Measurements from ENCODE around the gene SYNRG. TPM values are rescaled to one million over a fixed set of nuclear protein-coding genes. Genes with fewer than 3 reads are reported as not detected.
A peak's percentile ranks its signal among the peaks of the same experiment; 100 is the strongest.

SYNRG gene
- total and polyA plus RNA-seq, 2 of the 13 experiments (the other 11 are each of a cell fraction or from before 2014, with no cell fraction given), result 7.3 to 8.7 TPM

- TF ChIP-seq DMTF1 (CRISPR knock-in tag; IDR thresholded peaks at IDR 0.05) (no peak), PAXIP1 (CRISPR knock-in tag; conservative IDR thresholded peaks at IDR 0.05) (no peak), ATF1 (CRISPR knock-in tag; IDR thresholded peaks at IDR 0.05) (no peak), POGZ (CRISPR knock-in tag; IDR thresholded peaks at IDR 0.05) (peak; percentile 55; the same call in 1 of the 2 replicates), HOMEZ (CRISPR knock-in tag; IDR thresholded peaks at IDR 0.05; ENCODE audit: low read depth) (no peak), RNF219 (CRISPR knock-in tag; IDR thresholded peaks at IDR 0.05) (no peak), CENPX (CRISPR knock-in tag; IDR thresholded peaks at IDR 0.05) (no peak), JUN (CRISPR knock-in tag; IDR thresholded peaks at IDR 0.05) (no peak), GLI4 (CRISPR knock-in tag; IDR thresholded peaks at IDR 0.05; ENCODE audit: borderline replicate concordance) (no peak), ZNF263 (CRISPR knock-in tag; IDR thresholded peaks at IDR 0.05) (no peak), ZNF136 (CRISPR knock-in tag; IDR thresholded peaks at IDR 0.05; ENCODE audit: low read depth) (no peak), ZFP37 (CRISPR knock-in tag; IDR thresholded peaks at IDR 0.05; ENCODE audit: borderline replicate concordance) (no peak), TFDP2 (CRISPR knock-in tag; IDR thresholded peaks at IDR 0.05) (no peak), ZNF225 (CRISPR knock-in tag; IDR thresholded peaks at IDR 0.05) (no peak), ARID2 (CRISPR knock-in tag; IDR thresholded peaks at IDR 0.05; ENCODE audit: borderline replicate concordance) (no peak), KAT8 (CRISPR knock-in tag; IDR thresholded peaks at IDR 0.05) (no peak), KLF6 (CRISPR knock-in tag; IDR thresholded peaks at IDR 0.05) (no peak), ZNF558 (CRISPR knock-in tag; IDR thresholded peaks at IDR 0.05; ENCODE audit: borderline replicate concordance) (no peak)
Observed at GRCh38 chr17:37512442-37513068, 96.7 kb downstream of the SYNRG start (continued).

Data from HepG2 (cell line).